Peyer's patch (tissue), 4 donors: ENCODE data around the gene GRK6. TPM values are rescaled to one million over a fixed set of nuclear protein-coding genes. Genes with fewer than 3 reads are reported as not detected.
A peak's percentile ranks its signal among the peaks of the same experiment; 100 is the strongest.

ENCODE experiments used
- DNase-seq, 3 donors: peaks; one replicate each; pipeline ENCODE4 v3.0.0-alpha.2; 2017 to 2019
- H3K27ac ChIP-seq, 4 donors: fragments of 200-600 bp; sonication (generic); one replicate each; pipeline ENCODE4 v1.5.1; 2016 to 2019
- H3K27me3 ChIP-seq, 2 donors: fragments of 200-600 bp; sonication (generic); one replicate each; pipeline ENCODE4 v1.5.1; 2019
- H3K36me3 ChIP-seq, 3 donors: fragments of 200-600 bp; sonication (generic); one replicate each; pipeline ENCODE4 v1.5.1; 2016 to 2019
- H3K4me1 ChIP-seq, 4 donors: fragments of 200-600 bp; sonication (generic); one replicate each; pipeline ENCODE4 v1.5.1; 2016 to 2019
- H3K4me3 ChIP-seq, 4 donors: fragments of 200-600 bp; sonication (generic); 1 replicate in 3 of 4; 2 replicates in 1 of 4; pipeline ENCODE4 v1.5.1; 2016 to 2019; ENCODE audit warnings: mild to moderate bottlenecking in 1 of 4
- H3K9me3 ChIP-seq, 4 donors: fragments of 200-600 bp; sonication (generic); one replicate each; pipeline ENCODE4 v1.5.1; 2016 to 2019; ENCODE audit warnings: mild to moderate bottlenecking in 1 of 4
- CTCF ChIP-seq, 6 experiments: fragments of 450-650 bp in 4 of 6; fragments of 200-600 bp in 2 of 6; sonication (generic) in 1 of 6; IDR thresholded peaks; one replicate each; pipeline ENCODE4 v1.5.1; 2017 to 2019; ENCODE audit warnings: antibody characterized with exemption in 6 of 6, mild to moderate bottlenecking in 3 of 6, moderate library complexity in 1 of 6
- POLR2A ChIP-seq, 2 donors: fragments of 450-650 bp; IDR thresholded peaks; one replicate each; pipeline ENCODE4 v1.5.1; 2017; ENCODE audit warnings: antibody characterized with exemption in 2 of 2, mild to moderate bottlenecking in 2 of 2, moderate library complexity in 2 of 2
- total RNA-seq, 4 donors: library from RNA; depleted of rRNA; stranded (reverse); fragments of >200 nt; gene quantifications; one replicate each; pipeline ENCODE4 v1.1.0, GENCODE V29; 2016

Gene GRK6
- total RNA-seq, 4 donors from 2014 or later, result 36.2 to 140 (median 40.7) TPM

- Histone ChIP-seq H3K27ac (peak overlapping the region; percentile 80 to 95 (median 91)), H3K9me3 (no peaks in the 10 kb centered on the region), H3K4me1 (peaks cover 3 to 24% (median 10%) of the 10 kb centered on the region in 4 donors), H3K36me3 (no peaks in the 10 kb centered on the region), H3K4me3 (peak overlapping the region; percentile 71 to 92 (median 74)), H3K27me3 (no peaks in the 10 kb centered on the region)
- peak; percentile 39 to 43 for TF ChIP-seq POLR2A (IDR thresholded peaks at IDR 0.05)
- peak; percentile 72 to 87 (median 82) for TF ChIP-seq CTCF (IDR thresholded peaks at IDR 0.05)
- peak; percentile 89 to 96 (median 93) for DNase-seq
These were observed 28.7 kb downstream of the GRK6 start for GRCh38 chr5:177455036-177455660.

GRCh38 chr5:177455661-177456590, 29.4 kb downstream of the GRK6 start:
- peak; percentile 80 to 99 (median 91) for TF ChIP-seq CTCF (IDR thresholded peaks at IDR 0.05)
- peak in 1 of 2 donors; percentile 11 for TF ChIP-seq POLR2A (IDR thresholded peaks at IDR 0.05)
- Histone ChIP-seq H3K36me3 (no peaks in the 10 kb centered on the region), H3K27me3 (no peaks in the 10 kb centered on the region), H3K27ac (peak overlapping the region; percentile 80 to 95 (median 91)), H3K9me3 (no peaks in the 10 kb centered on the region), H3K4me3 (peak overlapping the region; percentile 71 to 92 (median 74)), H3K4me1 (peaks cover 3 to 24% (median 10%) of the 10 kb centered on the region in 4 donors)
- DNase-seq, result peak; percentile 97 to 98 (median 98)

- DNase-seq, result no peak
- TF ChIP-seq CTCF (IDR thresholded peaks at IDR 0.05) (peak in 1 of 6 experiments; percentile 19), POLR2A (IDR thresholded peaks at IDR 0.05) (no peak)
- Histone ChIP-seq H3K27ac (peak overlapping the region in 1 of 4 donors; percentile 92), H3K27me3 (no peaks in the 10 kb centered on the region), H3K9me3 (no peaks in the 10 kb centered on the region), H3K4me1 (peaks cover 3 to 24% (median 10%) of the 10 kb centered on the region in 4 donors), H3K4me3 (no peak overlapping the region), H3K36me3 (no peaks in the 10 kb centered on the region)
These were observed 30.1 kb downstream of the GRK6 start for GRCh38 chr5:177456591-177456964.

GRCh38 chr5:177456976-177457851, 30.7 kb downstream of the GRK6 start:
- TF ChIP-seq POLR2A (IDR thresholded peaks at IDR 0.05), result no peak
- peak; percentile 40 to 71 (median 62) for TF ChIP-seq CTCF (IDR thresholded peaks at IDR 0.05)
- peak; percentile 52 to 85 (median 72) for DNase-seq
- H3K27ac ChIP-seq, result peak overlapping the region in 2 of 4 donors; percentile 15 to 92
- peaks cover 3 to 24% (median 10%) of the 10 kb centered on the region in 4 donors for H3K4me1 ChIP-seq
- H3K4me3 ChIP-seq, result no peak overlapping the region
- no peaks in the 10 kb centered on the region for H3K9me3 ChIP-seq
- no peaks in the 10 kb centered on the region for H3K36me3 ChIP-seq
- no peaks in the 10 kb centered on the region for H3K27me3 ChIP-seq
